Endothelial cell of umbilical vein (primary cell): Measurements from ENCODE around the gene TESK2. TPM values are rescaled to one million over a fixed set of nuclear protein-coding genes. Genes with fewer than 3 reads are reported as not detected.

Experiments
- BruUV-seq: library from RNA; stranded (reverse); fragments of 400-500 nt; replicated peaks from 2 replicates; lab custom pipeline; 2021; lab: Mats Ljungman, UMichigan
- CTCF ChIA-PET: fragments of 300-600, 350-600 bp; sonication (Branson Sonifier 250); formaldehyde crosslinking; loops from one replicate; lab custom pipeline; 2021; ENCODE audit warnings: antibody characterized with exemption, inconsistent platforms; lab: Charles Lee
- POLR2A ChIA-PET: fragments of 300-600, 350-600 bp; sonication (Branson Sonifier 250); formaldehyde crosslinking; loops from one replicate; lab custom pipeline; 2021; ENCODE audit warnings: antibody characterized with exemption, inconsistent platforms; lab: Charles Lee
- DNase-seq: peaks from one replicate; pipeline ENCODE4 v3.0.0-alpha.2; 2011; ENCODE audit warnings: low read depth, low spot score
- FAIRE-seq: peaks from 2 replicates; lab custom pipeline; 2011; peaks lifted over from hg19 to GRCh38; lab: Jason Lieb, UNC
- H2AFZ ChIP-seq: 2 replicates; pipeline ENCODE4 v1.6.0; 2012; ENCODE audit warnings: low read depth, low read length, control low read depth, inconsistent platforms
- H3K27ac ChIP-seq: 2 replicates; pipeline ENCODE4 v1.5.1; 2011; ENCODE audit warnings: low read depth, mild to moderate bottlenecking, control low read depth, low read length, moderate library complexity; ENCODE audit not compliant: insufficient read depth
- H3K27me3 ChIP-seq, 2 experiments: 2 replicates each; pipeline versions ENCODE4 v1.6.0 to v1.6.1; 2011; ENCODE audit warnings: low read length in 2 of 2, mixed read lengths in 1 of 2; ENCODE audit not compliant: control insufficient read depth in 2 of 2, insufficient read depth in 2 of 2
- H3K36me3 ChIP-seq, 2 experiments: 2 replicates in 1 of 2; 3 replicates in 1 of 2; pipeline ENCODE4 v1.5.1; 2011; ENCODE audit warnings: low read length in 2 of 2, mild to moderate bottlenecking in 1 of 2, moderate library complexity in 1 of 2; ENCODE audit not compliant: control insufficient read depth in 2 of 2, insufficient read depth in 2 of 2; ENCODE audit errors: extremely low read depth in 1 of 2
- H3K4me1 ChIP-seq: 3 replicates; pipeline ENCODE4 v1.5.1; 2011; ENCODE audit warnings: mild to moderate bottlenecking, low read length; ENCODE audit not compliant: control insufficient read depth, insufficient read depth; ENCODE audit errors: extremely low read depth
- H3K4me2 ChIP-seq: 2 replicates; pipeline ENCODE4 v1.6.1; 2011; ENCODE audit warnings: low read length, control low read depth, mixed read lengths; ENCODE audit not compliant: insufficient read depth
- H3K4me3 ChIP-seq, 3 experiments: fragments of 200-600 bp in 1 of 3; sonication (generic), shearing (Covaris generic) in 1 of 3; replicated peaks in 1 of 3; 2 replicates each; pipeline ENCODE4 v1.5.1; 2011 to 2016; ENCODE audit warnings: control low read depth in 3 of 3, low read length in 3 of 3, mild to moderate bottlenecking in 2 of 3, inconsistent platforms in 1 of 3, low read depth in 1 of 3, moderate library complexity in 1 of 3; ENCODE audit not compliant: insufficient read depth in 1 of 3
- H3K79me2 ChIP-seq: 2 replicates; pipeline ENCODE4 v1.6.0; 2012; ENCODE audit warnings: low read length, inconsistent platforms; ENCODE audit not compliant: control insufficient read depth, insufficient read depth
- H3K9ac ChIP-seq: replicated peaks from 2 replicates; pipeline ENCODE3; 2011; ENCODE audit warnings: low read length, control low read depth; ENCODE audit not compliant: insufficient read depth; ENCODE audit errors: extremely low read depth
- H3K9me1 ChIP-seq: replicated peaks from 3 replicates; pipeline ENCODE4 v1.6.0; 2011; ENCODE audit warnings: mild to moderate bottlenecking, low read length; ENCODE audit not compliant: control insufficient read depth, insufficient read depth; ENCODE audit errors: extremely low read depth
- H3K9me3 ChIP-seq: replicated peaks from 2 replicates; pipeline ENCODE4 v1.5.1; 2012; ENCODE audit warnings: low read length, inconsistent platforms; ENCODE audit not compliant: control insufficient read depth, insufficient read depth
- H4K20me1 ChIP-seq: replicated peaks from 2 replicates; pipeline ENCODE3; 2011; ENCODE audit warnings: mild to moderate bottlenecking, low read length; ENCODE audit not compliant: control insufficient read depth, insufficient read depth; ENCODE audit errors: extremely low read depth
- CTCF ChIP-seq, 2 donors: IDR thresholded peaks; 1 replicate in 1 of 2; 2 replicates in 1 of 2; pipeline ENCODE4 v1.5.1; 2011; ENCODE audit warnings: low read length in 2 of 2, mild to moderate bottlenecking in 2 of 2, moderate library complexity in 2 of 2, control low read depth in 1 of 2, inconsistent platforms in 1 of 2, low read depth in 1 of 2; ENCODE audit not compliant: insufficient read depth in 1 of 2; ENCODE audit errors: extremely low read depth in 1 of 2
- MAX ChIP-seq: IDR thresholded peaks from 2 replicates; pipeline ENCODE4 v1.6.1; 2011; ENCODE audit not compliant: insufficient read depth, insufficient read length
- POLR2A ChIP-seq: IDR thresholded peaks from 2 replicates; pipeline ENCODE4 v1.6.1; 2012; ENCODE audit warnings: low read depth, mild to moderate bottlenecking, control low read depth, low read length
- POLR2AphosphoS5 ChIP-seq: IDR thresholded peaks from 2 replicates; pipeline ENCODE4 v1.6.1; 2012; ENCODE audit warnings: low read depth, mild to moderate bottlenecking, control low read depth, low read length, moderate library complexity; ENCODE audit not compliant: insufficient read depth
- dilution Hi-C: fragments of 300-500 bp; cut with MboI; formaldehyde crosslinking; loops from one replicate; pipeline ENCODE4 v1.15.0; 2019; ENCODE audit warnings: low sequenced_read_pairs; ENCODE audit not compliant: extremely low pct_ligation_motif_present
- intact Hi-C: fragments of 100-400 bp; cut with micrococcal nuclease; formaldehyde crosslinking; loops from one replicate; pipeline ENCODE4 v1.10.0; 2022
- polyA plus RNA-seq, 4 experiments: library from polyadenylated mRNA; depleted of rRNA in 3 of 4; stranded (reverse) in 3 of 4; unstranded in 1 of 4; fragments of >200 nt; gene quantifications; 2 replicates each; pipeline versions ENCODE4 v1.2.1 to v1.2.3, GENCODE V29; 2011 to 2012; ENCODE audit warnings: missing spikeins in 1 of 4
- total RNA-seq: library from RNA; stranded (reverse); gene quantifications from 2 replicates; pipeline ENCODE4 v1.2.3, GENCODE V29; 2021

The TESK2 gene
- total and polyA plus RNA-seq, 2 donors (not counting 3 experiments of a cell fraction or from before 2014, with no cell fraction given), result 2.1 to 2.6 TPM

- H3K9ac ChIP-seq, result peak within 1 kb of the TSS; percentile 53
- dilution Hi-C loops, result no loop called here
Observed at GRCh38 chr1:45326627-45327623, 164.0 kb downstream of the TESK2 start, which contains the start of gene HPDL. TSS of gene HPDL (plus strand) at chr1:45326895. CDS start at chr1:45327149, 254 bp downstream.

More at GRCh38 chr1:45326627-45327623, 164.0 kb downstream of the TESK2 start, which contains the start of gene HPDL:
- peaks cover 18% of the 10 kb centered on the region for H3K4me1 ChIP-seq
- TSS peak; percentile 63 for BruUV-seq
- intact Hi-C loops, result loop anchor here (1.0 kb wide), 2 partner anchors 13 to 24 kb away; partner anchors contain the start of genes MUTYH and TOE1
- no peak for TF ChIP-seq CTCF (IDR thresholded peaks at IDR 0.05; ENCODE audit: extremely low read depth in 1 of 2, insufficient read depth in 1 of 2, low read depth in 1 of 2, low read length in 2 of 2)
- peak; percentile 71 for TF ChIP-seq POLR2A
- TF ChIP-seq MAX, result peak; percentile 30
- peak; percentile 63 for TF ChIP-seq POLR2AphosphoS5
- no peaks in the 10 kb centered on the region for H3K36me3 ChIP-seq
- H4K20me1 ChIP-seq, result no peaks in the 10 kb centered on the region
- no peaks in the 10 kb centered on the region for H3K9me3 ChIP-seq
- H2AFZ ChIP-seq, result peak within 1 kb of the TSS; percentile 95
- no peaks in the 10 kb centered on the region for H3K9me1 ChIP-seq
- H3K79me2 ChIP-seq, result peaks cover 7% of the 10 kb centered on the region
- H3K27ac ChIP-seq, result peak within 1 kb of the TSS; percentile 24
- H3K4me3 ChIP-seq, result peak within 1 kb of the TSS; percentile 12 to 48 (median 43)
- H3K4me2 ChIP-seq, result peak within 1 kb of the TSS; percentile 72
- ChIA-PET POLR2A (interaction anchor here (2.3 to 3.5 kb wide), 2 partner anchors 13 to 315 kb away, joined by 6 to 18 read pairs; partner anchors contain the start of genes MUTYH, TOE1 and UROD), CTCF (interaction anchor here (0.9 to 3.7 kb wide), 8 partner anchors 12 to 309 kb away, joined by 3 to 14 read pairs (median 4); partner anchors contain the start of genes MUTYH and TOE1)
- FAIRE-seq (peak; percentile 85), DNase-seq (peak; percentile 53)
- H3K27me3 ChIP-seq, result no peaks in the 10 kb centered on the region
